ENCODE data around the gene SAMD8. TPM values are rescaled to one million over a fixed set of nuclear protein-coding genes. Genes with fewer than 3 reads are reported as not detected.

SAMD8 gene
- total and polyA plus RNA-seq, 2 donors (not counting 3 experiments of a cell fraction or from before 2014, with no cell fraction given), result 19.6 to 22.8 TPM

- peaks cover 3% of the 10 kb centered on the region for H3K4me1 ChIP-seq (ENCODE audit: control insufficient read depth, extremely low read depth, insufficient read depth, low read length)
- H3K9me1 ChIP-seq (replicated peaks; ENCODE audit: control insufficient read depth, extremely low read depth, insufficient read depth, low read length), result no peaks in the 10 kb centered on the region
- no peak for TF ChIP-seq JUN (IDR thresholded peaks at IDR 0.05; ENCODE audit: borderline replicate concordance, insufficient read depth, insufficient read length, low read depth)
- TF ChIP-seq, protein P1, sequence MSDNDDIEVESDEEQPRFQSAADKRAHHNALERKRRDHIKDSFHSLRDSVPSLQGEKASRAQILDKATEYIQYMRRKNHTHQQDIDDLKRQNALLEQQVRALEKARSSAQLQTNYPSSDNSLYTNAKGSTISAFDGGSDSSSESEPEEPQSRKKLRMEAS (IDR thresholded peaks at IDR 0.05; ENCODE audit: insufficient read depth, insufficient read length), result no peak
- TF ChIP-seq POLR2AphosphoS5 (IDR thresholded peaks at IDR 0.05; ENCODE audit: insufficient read depth, low read depth, low read length), result no peak
- no peak for TF ChIP-seq GATA2 (IDR thresholded peaks at IDR 0.05; ENCODE audit: insufficient read depth, insufficient read length, low read depth, low read length)
- no peak for TF ChIP-seq FOS (IDR thresholded peaks at IDR 0.05; ENCODE audit: borderline replicate concordance, insufficient read depth, low read length)
- TF ChIP-seq POLR2A (IDR thresholded peaks at IDR 0.05; ENCODE audit: low read depth, low read length), result no peak
- no peak for TF ChIP-seq MYC (IDR thresholded peaks at IDR 0.05; ENCODE audit: low read depth, low read length)
- TF ChIP-seq EZH2 (IDR thresholded peaks at IDR 0.05; ENCODE audit: borderline replicate concordance, low read depth, low read length, severe bottlenecking), result no peak
- TF ChIP-seq, protein P2, sequence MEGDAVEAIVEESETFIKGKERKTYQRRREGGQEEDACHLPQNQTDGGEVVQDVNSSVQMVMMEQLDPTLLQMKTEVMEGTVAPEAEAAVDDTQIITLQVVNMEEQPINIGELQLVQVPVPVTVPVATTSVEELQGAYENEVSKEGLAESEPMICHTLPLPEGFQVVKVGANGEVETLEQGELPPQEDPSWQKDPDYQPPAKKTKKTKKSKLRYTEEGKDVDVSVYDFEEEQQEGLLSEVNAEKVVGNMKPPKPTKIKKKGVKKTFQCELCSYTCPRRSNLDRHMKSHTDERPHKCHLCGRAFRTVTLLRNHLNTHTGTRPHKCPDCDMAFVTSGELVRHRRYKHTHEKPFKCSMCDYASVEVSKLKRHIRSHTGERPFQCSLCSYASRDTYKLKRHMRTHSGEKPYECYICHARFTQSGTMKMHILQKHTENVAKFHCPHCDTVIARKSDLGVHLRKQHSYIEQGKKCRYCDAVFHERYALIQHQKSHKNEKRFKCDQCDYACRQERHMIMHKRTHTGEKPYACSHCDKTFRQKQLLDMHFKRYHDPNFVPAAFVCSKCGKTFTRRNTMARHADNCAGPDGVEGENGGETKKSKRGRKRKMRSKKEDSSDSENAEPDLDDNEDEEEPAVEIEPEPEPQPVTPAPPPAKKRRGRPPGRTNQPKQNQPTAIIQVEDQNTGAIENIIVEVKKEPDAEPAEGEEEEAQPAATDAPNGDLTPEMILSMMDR (IDR thresholded peaks at IDR 0.05; ENCODE audit: extremely low read depth in 1 of 2, insufficient read depth in 1 of 2, low read depth in 1 of 2, low read length in 2 of 2), result no peak
- H3K4me2 ChIP-seq (ENCODE audit: insufficient read depth, low read length), result no peak overlapping the region
- CTCF ChIA-PET, result interaction anchor here (1.2 to 1.4 kb wide), 2 partner anchors 9 to 15 kb away, joined by 3 to 6 read pairs; no protein-coding TSS in a partner anchor
- no TSS peak for BruUV-seq (replicated peaks)
- H3K27ac ChIP-seq (ENCODE audit: insufficient read depth, low read depth, low read length), result no peak overlapping the region
- intact Hi-C loops (cut with micrococcal nuclease) (no loop called here), dilution Hi-C loops (cut with MboI; ENCODE audit: extremely low pct_ligation_motif_present, low sequenced_read_pairs) (no loop called here)
- DNase-seq (ENCODE audit: low read depth, low spot score) (no peak), FAIRE-seq (no peak)
- POLR2A ChIA-PET, result no interaction called here
- H3K36me3 ChIP-seq (ENCODE audit: control insufficient read depth in 2 of 2, extremely low read depth in 1 of 2, insufficient read depth in 2 of 2, low read length in 2 of 2), result no peaks in the 10 kb centered on the region
- no peak overlapping the region for H3K9ac ChIP-seq (replicated peaks; ENCODE audit: extremely low read depth, insufficient read depth, low read length)
- no peak overlapping the region for H2AFZ ChIP-seq (ENCODE audit: low read depth, low read length)
- H3K9me3 ChIP-seq (replicated peaks; ENCODE audit: control insufficient read depth, insufficient read depth, low read length), result no peaks in the 10 kb centered on the region
- no peaks in the 10 kb centered on the region for H3K27me3 ChIP-seq (ENCODE audit: control insufficient read depth in 2 of 2, insufficient read depth in 2 of 2, low read length in 2 of 2)
- H4K20me1 ChIP-seq (replicated peaks; ENCODE audit: control insufficient read depth, extremely low read depth, insufficient read depth, low read length), result no peaks in the 10 kb centered on the region
- no peak overlapping the region for H3K4me3 ChIP-seq (replicated peaks in 1 of 3; ENCODE audit: insufficient read depth in 1 of 3, low read depth in 1 of 3, low read length in 3 of 3)
- no peaks in the 10 kb centered on the region for H3K79me2 ChIP-seq (ENCODE audit: control insufficient read depth, insufficient read depth, low read length)
These were observed 85.6 kb downstream of the SAMD8 start for GRCh38 chr10:75197066-75197465.
